Measurements from ENCODE around the gene CPTP.

CPTP gene

GRCh38 chr1:1296070-1297061 lies 28.2 kb upstream of the CPTP start:
- no peak for FAIRE-seq
- TF ChIP-seq POLR2A (IDR thresholded peaks at IDR 0.05; ENCODE audit: low read depth, low read length) = no peak

GRCh38 chr1:1297802-1298424 lies 26.7 kb upstream of the CPTP start:
- DNase-seq (ENCODE audit: insufficient read length, low spot score) (no peak), FAIRE-seq (no peak)
- TF ChIP-seq POLR2A (IDR thresholded peaks at IDR 0.05; ENCODE audit: low read depth, low read length) = no peak

More at GRCh38 chr1:1296070-1297061, 28.2 kb upstream of the CPTP start:
- DNase-seq (ENCODE audit: insufficient read length, low spot score) = no peak

- TF ChIP-seq POLR2A (IDR thresholded peaks at IDR 0.05; ENCODE audit: low read depth, low read length) = no peak
- no peak for DNase-seq (ENCODE audit: insufficient read length, low spot score)
- FAIRE-seq = no peak
These were observed 25.5 kb upstream of the CPTP start for GRCh38 chr1:1298861-1299685.

- FAIRE-seq = no peak
- DNase-seq (ENCODE audit: insufficient read length, low spot score) = no peak
- no peak for TF ChIP-seq POLR2A (IDR thresholded peaks at IDR 0.05; ENCODE audit: low read depth, low read length)
These were observed 24.8 kb upstream of the CPTP start for GRCh38 chr1:1299686-1300351.

- DNase-seq (ENCODE audit: insufficient read length, low spot score) (no peak), FAIRE-seq (no peak)
- no peak for TF ChIP-seq POLR2A (IDR thresholded peaks at IDR 0.05; ENCODE audit: low read depth, low read length)
These were observed 24.3 kb upstream of the CPTP start for GRCh38 chr1:1300352-1300739.

GRCh38 chr1:1302006-1302430 lies 22.6 kb upstream of the CPTP start:
- FAIRE-seq (no peak), DNase-seq (ENCODE audit: insufficient read length, low spot score) (no peak)
- TF ChIP-seq POLR2A (IDR thresholded peaks at IDR 0.05; ENCODE audit: low read depth, low read length) = no peak

GRCh38 chr1:1302951-1303509 lies 21.6 kb upstream of the CPTP start:
- no peak for DNase-seq (ENCODE audit: insufficient read length, low spot score)
- no peak for FAIRE-seq
- TF ChIP-seq POLR2A (IDR thresholded peaks at IDR 0.05; ENCODE audit: low read depth, low read length) = no peak

- no peak for TF ChIP-seq POLR2A (IDR thresholded peaks at IDR 0.05; ENCODE audit: low read depth, low read length)
- FAIRE-seq (no peak), DNase-seq (ENCODE audit: insufficient read length, low spot score) (no peak)
These were observed 20.9 kb upstream of the CPTP start for GRCh38 chr1:1303736-1304135.

- DNase-seq (ENCODE audit: insufficient read length, low spot score) = peak; percentile 73
- no peak for TF ChIP-seq POLR2A (IDR thresholded peaks at IDR 0.05; ENCODE audit: low read depth, low read length)
- no peak for FAIRE-seq
These were observed 20.0 kb upstream of the CPTP start for GRCh38 chr1:1304331-1305299.

- no peak for TF ChIP-seq POLR2A (IDR thresholded peaks at IDR 0.05; ENCODE audit: low read depth, low read length)
- peak; percentile 85 for DNase-seq (ENCODE audit: insufficient read length, low spot score)
- peak; percentile 45 for FAIRE-seq
These were observed 19.1 kb upstream of the CPTP start for GRCh38 chr1:1305300-1306069.

GRCh38 chr1:1306070-1306660 lies 18.4 kb upstream of the CPTP start:
- DNase-seq (ENCODE audit: insufficient read length, low spot score) = no peak
- no peak for FAIRE-seq
- no peak for TF ChIP-seq POLR2A (IDR thresholded peaks at IDR 0.05; ENCODE audit: low read depth, low read length)

All from H54 (cell line).